HEK293 (cell line): Measurements from ENCODE around the gene CEACAM6.

Experiments used
- GLI4 ChIP-seq: fragments of 450-650 bp; formaldehyde crosslinking; IDR thresholded peaks from 2 replicates; pipeline ENCODE4 v1.5.1; 2016; ENCODE audit warnings: missing biosample characterization, missing genetic modification characterization
- YY1 ChIP-seq: fragments of 450-650 bp; formaldehyde crosslinking; IDR thresholded peaks from 2 replicates; pipeline ENCODE4 v1.5.1; 2018; ENCODE audit warnings: missing biosample characterization, missing genetic modification characterization
- TF ChIP-seq, protein P1 (sequence below): fragments of 450-650 bp; formaldehyde crosslinking; IDR thresholded peaks from 2 replicates; pipeline ENCODE4 v1.5.1; 2016; ENCODE audit warnings: missing biosample characterization, missing genetic modification characterization, borderline replicate concordance
- TF ChIP-seq, protein P2 (sequence below): fragments of 450-650 bp; formaldehyde crosslinking; IDR thresholded peaks from 2 replicates; pipeline ENCODE4 v1.5.1; 2016; ENCODE audit warnings: missing biosample characterization, missing genetic modification characterization

GRCh38 chr19:41718761-41719160 is 36.6 kb upstream of the CEACAM6 start:
- TF ChIP-seq, protein P1, sequence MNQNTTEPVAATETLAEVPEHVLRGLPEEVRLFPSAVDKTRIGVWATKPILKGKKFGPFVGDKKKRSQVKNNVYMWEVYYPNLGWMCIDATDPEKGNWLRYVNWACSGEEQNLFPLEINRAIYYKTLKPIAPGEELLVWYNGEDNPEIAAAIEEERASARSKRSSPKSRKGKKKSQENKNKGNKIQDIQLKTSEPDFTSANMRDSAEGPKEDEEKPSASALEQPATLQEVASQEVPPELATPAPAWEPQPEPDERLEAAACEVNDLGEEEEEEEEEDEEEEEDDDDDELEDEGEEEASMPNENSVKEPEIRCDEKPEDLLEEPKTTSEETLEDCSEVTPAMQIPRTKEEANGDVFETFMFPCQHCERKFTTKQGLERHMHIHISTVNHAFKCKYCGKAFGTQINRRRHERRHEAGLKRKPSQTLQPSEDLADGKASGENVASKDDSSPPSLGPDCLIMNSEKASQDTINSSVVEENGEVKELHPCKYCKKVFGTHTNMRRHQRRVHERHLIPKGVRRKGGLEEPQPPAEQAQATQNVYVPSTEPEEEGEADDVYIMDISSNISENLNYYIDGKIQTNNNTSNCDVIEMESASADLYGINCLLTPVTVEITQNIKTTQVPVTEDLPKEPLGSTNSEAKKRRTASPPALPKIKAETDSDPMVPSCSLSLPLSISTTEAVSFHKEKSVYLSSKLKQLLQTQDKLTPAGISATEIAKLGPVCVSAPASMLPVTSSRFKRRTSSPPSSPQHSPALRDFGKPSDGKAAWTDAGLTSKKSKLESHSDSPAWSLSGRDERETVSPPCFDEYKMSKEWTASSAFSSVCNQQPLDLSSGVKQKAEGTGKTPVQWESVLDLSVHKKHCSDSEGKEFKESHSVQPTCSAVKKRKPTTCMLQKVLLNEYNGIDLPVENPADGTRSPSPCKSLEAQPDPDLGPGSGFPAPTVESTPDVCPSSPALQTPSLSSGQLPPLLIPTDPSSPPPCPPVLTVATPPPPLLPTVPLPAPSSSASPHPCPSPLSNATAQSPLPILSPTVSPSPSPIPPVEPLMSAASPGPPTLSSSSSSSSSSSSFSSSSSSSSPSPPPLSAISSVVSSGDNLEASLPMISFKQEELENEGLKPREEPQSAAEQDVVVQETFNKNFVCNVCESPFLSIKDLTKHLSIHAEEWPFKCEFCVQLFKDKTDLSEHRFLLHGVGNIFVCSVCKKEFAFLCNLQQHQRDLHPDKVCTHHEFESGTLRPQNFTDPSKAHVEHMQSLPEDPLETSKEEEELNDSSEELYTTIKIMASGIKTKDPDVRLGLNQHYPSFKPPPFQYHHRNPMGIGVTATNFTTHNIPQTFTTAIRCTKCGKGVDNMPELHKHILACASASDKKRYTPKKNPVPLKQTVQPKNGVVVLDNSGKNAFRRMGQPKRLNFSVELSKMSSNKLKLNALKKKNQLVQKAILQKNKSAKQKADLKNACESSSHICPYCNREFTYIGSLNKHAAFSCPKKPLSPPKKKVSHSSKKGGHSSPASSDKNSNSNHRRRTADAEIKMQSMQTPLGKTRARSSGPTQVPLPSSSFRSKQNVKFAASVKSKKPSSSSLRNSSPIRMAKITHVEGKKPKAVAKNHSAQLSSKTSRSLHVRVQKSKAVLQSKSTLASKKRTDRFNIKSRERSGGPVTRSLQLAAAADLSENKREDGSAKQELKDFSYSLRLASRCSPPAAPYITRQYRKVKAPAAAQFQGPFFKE = no peak
- no peak for TF ChIP-seq GLI4 (tag by site-specific recombination)
- no peak for TF ChIP-seq YY1
- TF ChIP-seq, protein P2, sequence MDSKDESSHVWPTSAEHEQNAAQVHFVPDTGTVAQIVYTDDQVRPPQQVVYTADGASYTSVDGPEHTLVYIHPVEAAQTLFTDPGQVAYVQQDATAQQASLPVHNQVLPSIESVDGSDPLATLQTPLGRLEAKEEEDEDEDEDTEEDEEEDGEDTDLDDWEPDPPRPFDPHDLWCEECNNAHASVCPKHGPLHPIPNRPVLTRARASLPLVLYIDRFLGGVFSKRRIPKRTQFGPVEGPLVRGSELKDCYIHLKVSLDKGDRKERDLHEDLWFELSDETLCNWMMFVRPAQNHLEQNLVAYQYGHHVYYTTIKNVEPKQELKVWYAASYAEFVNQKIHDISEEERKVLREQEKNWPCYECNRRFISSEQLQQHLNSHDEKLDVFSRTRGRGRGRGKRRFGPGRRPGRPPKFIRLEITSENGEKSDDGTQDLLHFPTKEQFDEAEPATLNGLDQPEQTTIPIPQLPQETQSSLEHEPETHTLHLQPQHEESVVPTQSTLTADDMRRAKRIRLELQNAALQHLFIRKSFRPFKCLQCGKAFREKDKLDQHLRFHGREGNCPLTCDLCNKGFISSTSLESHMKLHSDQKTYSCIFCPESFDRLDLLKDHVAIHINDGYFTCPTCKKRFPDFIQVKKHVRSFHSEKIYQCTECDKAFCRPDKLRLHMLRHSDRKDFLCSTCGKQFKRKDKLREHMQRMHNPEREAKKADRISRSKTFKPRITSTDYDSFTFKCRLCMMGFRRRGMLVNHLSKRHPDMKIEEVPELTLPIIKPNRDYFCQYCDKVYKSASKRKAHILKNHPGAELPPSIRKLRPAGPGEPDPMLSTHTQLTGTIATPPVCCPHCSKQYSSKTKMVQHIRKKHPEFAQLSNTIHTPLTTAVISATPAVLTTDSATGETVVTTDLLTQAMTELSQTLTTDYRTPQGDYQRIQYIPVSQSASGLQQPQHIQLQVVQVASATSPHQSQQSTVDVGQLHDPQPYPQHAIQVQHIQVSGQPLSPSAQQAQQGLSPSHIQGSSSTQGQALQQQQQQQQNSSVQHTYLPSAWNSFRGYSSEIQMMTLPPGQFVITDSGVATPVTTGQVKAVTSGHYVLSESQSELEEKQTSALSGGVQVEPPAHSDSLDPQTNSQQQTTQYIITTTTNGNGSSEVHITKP (tag by site-specific recombination) = no peak
